ENCODE data around the gene PDGFB.

PDGFB gene

DNA sequence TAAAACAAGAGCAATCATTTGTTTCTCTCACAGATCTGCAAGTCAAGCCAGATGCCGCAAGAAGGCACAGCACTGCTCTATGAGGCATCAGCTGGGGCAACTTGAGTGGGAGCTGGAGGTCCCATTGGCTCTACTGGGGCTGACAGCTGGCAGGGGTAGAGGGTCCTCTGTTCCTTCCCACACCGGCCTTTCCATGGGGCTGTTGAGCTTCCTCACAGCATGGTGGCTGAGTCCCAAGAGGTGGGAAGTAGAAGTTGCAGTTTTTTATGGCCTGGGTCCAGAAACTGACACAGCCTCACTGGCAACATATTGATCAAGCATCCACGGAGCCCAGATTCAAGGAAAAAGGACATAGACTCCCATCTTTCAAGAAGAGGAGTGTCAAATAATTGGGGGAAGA lies 40.2 kb upstream of the PDGFB start:
- Histone ChIP-seq H3K27ac (ENCODE audit: low read depth, low read length) (no peak overlapping the region), H3K79me2 (ENCODE audit: control insufficient read depth, insufficient read depth, low read length, unreplicated experiment) (no peaks in the 10 kb centered on the region), H3K4me1 (ENCODE audit: control insufficient read depth, insufficient read depth, low read length, unreplicated experiment) (peaks cover 13% of the 10 kb centered on the region), H3K36me3 (ENCODE audit: insufficient read depth, low read length) (no peaks in the 10 kb centered on the region), H3K4me3 (ENCODE audit: low read depth, low read length) (no peak overlapping the region), H2AFZ (ENCODE audit: low read length, unreplicated experiment) (no peak overlapping the region), H3K27me3 (ENCODE audit: insufficient read depth, low read length) (no peaks in the 10 kb centered on the region)

DNA sequence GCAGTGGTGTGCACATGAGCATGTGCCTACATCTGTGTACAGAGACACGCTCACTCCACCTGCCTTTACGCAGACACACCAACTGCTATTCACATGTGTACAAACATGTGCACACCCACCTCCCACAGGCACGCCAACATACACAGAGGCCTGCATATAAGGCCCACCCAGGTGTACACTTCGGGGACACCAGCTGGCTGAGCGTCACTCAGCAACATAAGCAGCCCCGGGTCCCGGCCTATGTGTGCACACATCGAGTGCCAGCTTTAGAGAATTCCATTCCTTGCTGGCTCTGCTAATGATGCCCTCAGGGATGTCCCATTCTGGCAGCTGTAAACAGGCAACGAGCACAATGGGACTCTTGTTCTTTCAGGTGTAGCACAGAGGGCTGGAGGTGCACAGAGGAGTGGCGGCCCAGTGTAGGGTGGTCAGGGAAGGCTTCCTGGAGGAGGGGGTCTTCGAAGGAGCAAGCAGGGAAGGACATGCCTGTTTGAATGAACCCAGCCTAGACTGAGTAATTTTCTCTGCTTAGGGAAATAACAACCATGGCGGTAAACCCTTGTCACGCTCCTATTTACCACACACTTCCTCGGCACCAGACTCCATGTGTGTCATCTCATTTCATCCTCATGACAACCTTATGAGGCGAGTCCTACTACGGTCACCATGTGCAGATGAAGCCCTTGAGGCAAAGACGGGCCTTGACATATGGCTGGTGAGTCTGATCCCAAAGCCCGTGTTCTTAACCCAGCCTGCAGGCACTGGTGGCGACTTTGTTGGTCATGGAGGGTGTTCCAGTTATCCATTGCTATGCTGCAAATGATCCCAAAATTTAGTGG lies 39.6 kb upstream of the PDGFB start:
- no peak overlapping the region for H3K27ac ChIP-seq (ENCODE audit: low read depth, low read length)
- H2AFZ ChIP-seq (ENCODE audit: low read length, unreplicated experiment): no peak overlapping the region
- no peaks in the 10 kb centered on the region for H3K27me3 ChIP-seq (ENCODE audit: insufficient read depth, low read length)
- no peaks in the 10 kb centered on the region for H3K36me3 ChIP-seq (ENCODE audit: insufficient read depth, low read length)
- H3K4me1 ChIP-seq (ENCODE audit: control insufficient read depth, insufficient read depth, low read length, unreplicated experiment): peaks cover 13% of the 10 kb centered on the region
- H3K4me3 ChIP-seq (ENCODE audit: low read depth, low read length): no peak overlapping the region
- H3K79me2 ChIP-seq (ENCODE audit: control insufficient read depth, insufficient read depth, low read length, unreplicated experiment): no peaks in the 10 kb centered on the region

DNA sequence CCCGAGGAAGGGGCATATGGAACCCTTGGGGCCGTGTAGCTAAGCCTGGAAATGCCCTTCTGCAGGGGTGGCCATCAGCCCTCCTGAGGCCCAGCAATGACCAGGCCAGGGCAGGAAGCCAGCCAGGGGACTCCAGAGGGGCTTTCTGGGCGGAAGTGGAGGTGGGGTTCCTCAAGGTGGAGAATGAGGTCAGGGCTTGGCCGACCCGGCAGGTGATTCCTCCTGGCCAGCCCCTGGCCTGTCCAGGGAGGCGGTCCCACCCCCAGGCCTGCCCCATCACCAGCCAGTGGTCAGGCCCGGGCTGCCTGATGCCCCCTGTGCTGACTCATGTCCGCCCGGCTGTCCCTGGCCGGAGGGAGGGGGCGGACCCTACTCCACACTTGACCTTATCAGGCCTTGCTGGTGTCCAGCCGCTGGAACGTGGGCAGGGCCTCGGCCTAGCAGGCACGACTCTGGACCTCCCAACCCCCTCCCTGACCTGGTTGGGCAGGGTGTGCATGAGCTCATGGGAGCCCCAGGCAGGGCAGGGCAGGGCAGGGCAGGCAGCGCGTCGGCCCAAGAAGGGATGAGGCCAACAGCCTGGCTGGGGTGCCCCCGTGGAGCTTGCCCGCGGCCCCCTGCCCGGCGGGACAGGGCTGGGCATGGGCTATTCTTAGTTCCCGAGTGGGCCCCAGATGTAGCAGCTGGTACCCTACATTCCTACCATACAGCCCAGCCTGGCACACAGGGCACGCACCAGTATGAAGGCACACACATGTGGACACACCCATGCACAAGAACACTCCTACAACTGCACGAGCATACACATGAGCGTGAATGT lies 38.8 kb upstream of the PDGFB start:
- no peaks in the 10 kb centered on the region for H3K27me3 ChIP-seq (ENCODE audit: insufficient read depth, low read length)
- H3K4me1 ChIP-seq (ENCODE audit: control insufficient read depth, insufficient read depth, low read length, unreplicated experiment): peaks cover 13% of the 10 kb centered on the region
- no peaks in the 10 kb centered on the region for H3K36me3 ChIP-seq (ENCODE audit: insufficient read depth, low read length)
- H3K4me3 ChIP-seq (ENCODE audit: low read depth, low read length): no peak overlapping the region
- H3K27ac ChIP-seq (ENCODE audit: low read depth, low read length): peak overlapping the region; percentile 53
- peak overlapping the region; percentile 50 for H2AFZ ChIP-seq (ENCODE audit: low read length, unreplicated experiment)
- no peaks in the 10 kb centered on the region for H3K79me2 ChIP-seq (ENCODE audit: control insufficient read depth, insufficient read depth, low read length, unreplicated experiment)

DNA sequence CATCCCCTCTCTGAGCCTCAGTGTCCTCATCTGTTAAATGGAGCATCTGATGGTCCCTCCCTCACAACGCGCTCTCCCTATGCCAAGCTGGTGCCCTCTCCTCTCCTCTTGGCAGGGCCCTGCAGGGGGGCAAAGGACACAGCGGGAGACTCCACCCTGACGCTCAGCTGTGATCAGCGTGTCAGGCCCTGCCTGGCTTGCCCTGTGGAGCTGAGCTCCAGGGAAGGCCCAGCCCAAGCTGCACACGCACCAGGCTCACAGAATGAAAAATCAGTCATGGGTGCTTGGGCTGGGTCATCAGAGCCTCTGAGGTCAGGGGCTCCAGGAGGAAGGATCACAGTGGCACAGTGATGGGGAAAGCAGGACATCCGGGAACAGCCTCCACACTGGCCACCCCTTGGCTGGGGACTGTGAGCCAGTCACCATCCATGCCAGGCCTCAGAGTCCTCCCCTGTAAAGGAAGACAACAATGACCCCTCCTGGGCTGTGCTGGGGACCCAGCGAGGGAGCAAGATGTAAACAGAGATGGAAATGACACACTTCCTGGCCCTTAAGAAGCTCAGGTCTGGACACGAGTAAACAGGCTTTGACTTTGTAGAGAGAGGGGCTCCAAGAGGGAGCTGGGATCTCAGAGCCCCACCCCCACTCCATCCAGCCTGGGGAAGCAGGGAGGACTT lies 38.0 kb upstream of the PDGFB start:
- no peaks in the 10 kb centered on the region for H3K27me3 ChIP-seq (ENCODE audit: insufficient read depth, low read length)
- H2AFZ ChIP-seq (ENCODE audit: low read length, unreplicated experiment): peak overlapping the region; percentile 50
- H3K4me3 ChIP-seq (ENCODE audit: low read depth, low read length): no peak overlapping the region
- H3K4me1 ChIP-seq (ENCODE audit: control insufficient read depth, insufficient read depth, low read length, unreplicated experiment): peaks cover 16% of the 10 kb centered on the region
- no peaks in the 10 kb centered on the region for H3K79me2 ChIP-seq (ENCODE audit: control insufficient read depth, insufficient read depth, low read length, unreplicated experiment)
- H3K27ac ChIP-seq (ENCODE audit: low read depth, low read length): peak overlapping the region; percentile 53
- H3K36me3 ChIP-seq (ENCODE audit: insufficient read depth, low read length): no peaks in the 10 kb centered on the region

DNA sequence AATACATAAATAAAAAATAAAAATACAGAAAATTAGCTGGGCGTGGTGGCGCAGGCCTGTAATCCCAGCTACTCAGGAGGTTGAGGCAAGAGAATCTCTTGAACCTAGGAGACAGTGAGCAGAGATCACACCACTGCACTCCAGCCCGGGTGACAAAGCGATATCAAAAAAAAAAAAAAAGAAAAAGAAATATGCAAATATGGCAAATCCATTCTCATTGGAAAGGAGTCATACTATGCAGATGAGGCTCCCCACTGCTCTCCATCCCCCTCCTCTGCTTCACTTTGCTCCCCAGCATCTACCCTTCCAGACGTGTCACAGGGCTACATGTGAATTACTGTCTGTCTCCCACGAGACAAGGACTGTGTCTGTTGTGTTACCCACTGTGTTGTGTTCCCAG lies 36.3 kb upstream of the PDGFB start:
- Histone ChIP-seq H3K27ac (ENCODE audit: low read depth, low read length) (no peak overlapping the region), H3K4me3 (ENCODE audit: low read depth, low read length) (no peak overlapping the region), H3K4me1 (ENCODE audit: control insufficient read depth, insufficient read depth, low read length, unreplicated experiment) (peaks cover 16% of the 10 kb centered on the region)

DNA sequence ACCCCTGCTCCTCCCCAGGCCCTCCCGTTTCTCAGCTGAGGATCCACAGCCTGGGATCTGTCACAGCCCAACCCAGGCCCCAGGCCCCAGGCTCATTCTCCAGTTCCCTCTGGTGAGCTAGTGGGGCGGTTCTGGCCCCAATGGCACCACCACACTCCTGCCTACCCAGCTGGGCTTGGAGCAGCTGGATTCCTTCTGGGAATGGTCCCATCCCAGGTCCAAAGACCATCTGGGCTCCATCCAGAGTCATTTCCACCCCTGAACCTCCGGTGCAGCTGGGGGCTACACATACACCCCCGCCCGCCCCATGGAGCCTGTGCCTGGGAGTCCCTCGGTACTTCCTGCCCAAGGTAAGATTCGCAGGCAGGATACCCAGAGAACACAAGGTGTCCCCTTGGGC lies 35.5 kb upstream of the PDGFB start:
- Histone ChIP-seq H3K4me1 (ENCODE audit: control insufficient read depth, insufficient read depth, low read length, unreplicated experiment) (peaks cover 16% of the 10 kb centered on the region), H3K36me3 (ENCODE audit: insufficient read depth, low read length) (no peaks in the 10 kb centered on the region), H3K4me3 (ENCODE audit: low read depth, low read length) (no peak overlapping the region), H3K27ac (ENCODE audit: low read depth, low read length) (no peak overlapping the region), H3K79me2 (ENCODE audit: control insufficient read depth, insufficient read depth, low read length, unreplicated experiment) (no peaks in the 10 kb centered on the region), H2AFZ (ENCODE audit: low read length, unreplicated experiment) (no peak overlapping the region), H3K27me3 (ENCODE audit: insufficient read depth, low read length) (no peaks in the 10 kb centered on the region)

More for the DNA sequence above, 36.3 kb upstream of the PDGFB start:
- Histone ChIP-seq H3K36me3 (ENCODE audit: insufficient read depth, low read length) (no peaks in the 10 kb centered on the region), H3K79me2 (ENCODE audit: control insufficient read depth, insufficient read depth, low read length, unreplicated experiment) (no peaks in the 10 kb centered on the region), H2AFZ (ENCODE audit: low read length, unreplicated experiment) (no peak overlapping the region), H3K27me3 (ENCODE audit: insufficient read depth, low read length) (no peaks in the 10 kb centered on the region)

DNA sequence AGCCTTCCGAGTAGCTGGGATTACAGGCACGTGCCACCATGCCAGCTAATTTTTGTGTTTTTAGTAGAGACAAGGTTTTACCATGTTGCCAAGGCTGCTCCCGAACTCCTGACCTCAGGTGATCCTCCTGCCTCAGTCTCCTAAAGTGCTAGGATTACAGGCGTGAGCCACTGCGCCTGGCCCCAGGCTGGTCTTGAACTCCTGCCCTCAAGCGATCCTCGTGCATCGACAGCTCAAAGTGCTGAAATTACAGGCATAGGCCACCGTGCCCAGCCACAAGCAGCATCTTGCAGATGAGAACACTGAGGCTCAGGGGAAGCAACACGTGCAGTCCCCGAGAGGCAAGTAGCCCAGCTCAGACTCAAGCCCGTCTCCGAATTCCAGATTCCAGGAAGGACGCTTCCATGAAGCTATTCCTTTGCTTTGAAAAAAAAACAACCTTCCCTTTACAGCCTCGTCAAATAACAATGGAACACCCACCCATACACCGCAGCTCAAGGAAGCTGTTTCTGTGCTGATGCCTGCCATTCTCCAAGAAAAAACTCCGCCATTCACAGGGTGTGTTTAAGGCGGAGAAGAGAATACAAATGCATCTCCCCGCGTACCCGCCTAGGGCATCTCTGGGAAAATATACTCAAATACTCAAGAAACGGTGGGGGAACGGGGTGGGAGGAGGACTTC lies 34.5 kb upstream of the PDGFB start:
- Histone ChIP-seq H2AFZ (ENCODE audit: low read length, unreplicated experiment) (no peak overlapping the region), H3K4me1 (ENCODE audit: control insufficient read depth, insufficient read depth, low read length, unreplicated experiment) (peaks cover 16% of the 10 kb centered on the region), H3K27ac (ENCODE audit: low read depth, low read length) (no peak overlapping the region)

DNA sequence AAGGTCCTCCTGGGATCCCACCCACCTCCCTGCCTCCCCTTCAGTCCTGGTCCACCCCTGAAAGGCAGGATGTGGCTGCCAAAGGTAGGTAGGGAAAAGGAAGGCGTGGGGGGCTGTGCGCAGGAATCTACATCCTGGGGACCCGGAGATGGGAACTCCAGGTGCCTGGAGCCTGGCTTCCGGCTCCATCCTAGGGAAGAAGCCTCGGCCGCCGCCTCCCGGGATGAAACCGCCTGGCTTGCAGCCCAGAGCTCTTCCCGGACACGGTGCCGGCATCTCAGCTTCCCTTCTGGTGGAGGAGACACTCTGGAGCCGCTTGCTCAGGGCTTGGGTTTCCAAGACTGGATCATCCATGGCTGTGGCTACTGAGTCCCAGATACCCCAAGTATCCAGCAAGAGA lies 33.3 kb upstream of the PDGFB start:
- Histone ChIP-seq H3K4me3 (ENCODE audit: low read depth, low read length) (no peak overlapping the region), H3K79me2 (ENCODE audit: control insufficient read depth, insufficient read depth, low read length, unreplicated experiment) (no peaks in the 10 kb centered on the region), H3K36me3 (ENCODE audit: insufficient read depth, low read length) (no peaks in the 10 kb centered on the region), H3K27me3 (ENCODE audit: insufficient read depth, low read length) (no peaks in the 10 kb centered on the region), H3K27ac (ENCODE audit: low read depth, low read length) (peak overlapping the region; percentile 25; the same call in 1 of the 2 replicates), H3K4me1 (ENCODE audit: control insufficient read depth, insufficient read depth, low read length, unreplicated experiment) (peaks cover 9% of the 10 kb centered on the region), H2AFZ (ENCODE audit: low read length, unreplicated experiment) (no peak overlapping the region)

More for the DNA sequence above, 34.5 kb upstream of the PDGFB start:
- Histone ChIP-seq H3K36me3 (ENCODE audit: insufficient read depth, low read length) (no peaks in the 10 kb centered on the region), H3K79me2 (ENCODE audit: control insufficient read depth, insufficient read depth, low read length, unreplicated experiment) (no peaks in the 10 kb centered on the region), H3K27me3 (ENCODE audit: insufficient read depth, low read length) (no peaks in the 10 kb centered on the region), H3K4me3 (ENCODE audit: low read depth, low read length) (no peak overlapping the region)

DNA sequence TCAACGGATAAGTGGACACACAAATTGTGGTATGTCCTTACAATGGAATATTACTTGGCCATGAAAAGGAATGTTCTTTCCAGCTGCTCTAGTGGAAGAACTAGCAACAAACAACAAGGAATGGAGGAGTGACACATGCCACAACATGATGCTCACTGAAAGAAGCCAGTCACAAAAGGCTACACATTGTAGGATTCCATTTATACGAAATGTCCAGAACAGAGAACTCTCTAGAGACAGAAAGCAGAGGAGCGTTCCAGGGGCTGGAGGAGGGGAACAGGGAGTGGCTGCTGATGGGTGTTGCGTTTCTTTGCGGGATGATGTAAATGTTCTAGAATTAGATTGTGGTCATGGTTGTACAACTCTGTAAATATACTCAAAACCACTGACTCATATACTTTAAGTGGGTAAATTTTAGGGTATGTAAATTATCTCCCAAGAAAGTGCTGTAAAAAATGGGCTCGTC lies 32.4 kb upstream of the PDGFB start:
- no peak overlapping the region for H3K4me3 ChIP-seq (ENCODE audit: low read depth, low read length)
- no peak overlapping the region for H2AFZ ChIP-seq (ENCODE audit: low read length, unreplicated experiment)
- no peaks in the 10 kb centered on the region for H3K27me3 ChIP-seq (ENCODE audit: insufficient read depth, low read length)

More for the DNA sequence above, 32.4 kb upstream of the PDGFB start:
- peaks cover 3% of the 10 kb centered on the region for H3K4me1 ChIP-seq (ENCODE audit: control insufficient read depth, insufficient read depth, low read length, unreplicated experiment)
- H3K27ac ChIP-seq (ENCODE audit: low read depth, low read length): peak overlapping the region; percentile 29; the same call in 1 of the 2 replicates
- H3K36me3 ChIP-seq (ENCODE audit: insufficient read depth, low read length): no peaks in the 10 kb centered on the region
- H3K79me2 ChIP-seq (ENCODE audit: control insufficient read depth, insufficient read depth, low read length, unreplicated experiment): no peaks in the 10 kb centered on the region
